GM06990 (cell line): Measurements from ENCODE around the gene PPP1R15A.
"Not testable (repeated sequence)": the region's sequence is repeated elsewhere in the genome, so short reads cannot be mapped to it uniquely, and the experiment has no call there.

ENCODE experiments used
- DNase-seq: peaks from one replicate; pipeline ENCODE4 v3.0.0-alpha.2; 2011; ENCODE audit not compliant: insufficient read length; ENCODE audit errors: extremely low read depth
- H3K27me3 ChIP-seq: replicated peaks from 2 replicates; pipeline ENCODE4 v1.6.0; 2011; ENCODE audit warnings: low read length; ENCODE audit not compliant: control insufficient read depth, insufficient read depth
- H3K36me3 ChIP-seq: 2 replicates; pipeline ENCODE4 v1.5.1; 2011; ENCODE audit warnings: low read length; ENCODE audit not compliant: control insufficient read depth, insufficient read depth
- H3K4me3 ChIP-seq: replicated peaks from 2 replicates; pipeline ENCODE4 v1.5.1; 2011; ENCODE audit warnings: low read depth, mild to moderate bottlenecking, control low read depth, low read length
- TF ChIP-seq, protein P1 (sequence below): IDR thresholded peaks from 2 replicates; pipeline ENCODE4 v1.5.1; 2011; ENCODE audit warnings: low read length, control low read depth, mild to moderate bottlenecking, inconsistent platforms; ENCODE audit not compliant: insufficient read depth, poor library complexity, severe bottlenecking

The PPP1R15A gene

DNA sequence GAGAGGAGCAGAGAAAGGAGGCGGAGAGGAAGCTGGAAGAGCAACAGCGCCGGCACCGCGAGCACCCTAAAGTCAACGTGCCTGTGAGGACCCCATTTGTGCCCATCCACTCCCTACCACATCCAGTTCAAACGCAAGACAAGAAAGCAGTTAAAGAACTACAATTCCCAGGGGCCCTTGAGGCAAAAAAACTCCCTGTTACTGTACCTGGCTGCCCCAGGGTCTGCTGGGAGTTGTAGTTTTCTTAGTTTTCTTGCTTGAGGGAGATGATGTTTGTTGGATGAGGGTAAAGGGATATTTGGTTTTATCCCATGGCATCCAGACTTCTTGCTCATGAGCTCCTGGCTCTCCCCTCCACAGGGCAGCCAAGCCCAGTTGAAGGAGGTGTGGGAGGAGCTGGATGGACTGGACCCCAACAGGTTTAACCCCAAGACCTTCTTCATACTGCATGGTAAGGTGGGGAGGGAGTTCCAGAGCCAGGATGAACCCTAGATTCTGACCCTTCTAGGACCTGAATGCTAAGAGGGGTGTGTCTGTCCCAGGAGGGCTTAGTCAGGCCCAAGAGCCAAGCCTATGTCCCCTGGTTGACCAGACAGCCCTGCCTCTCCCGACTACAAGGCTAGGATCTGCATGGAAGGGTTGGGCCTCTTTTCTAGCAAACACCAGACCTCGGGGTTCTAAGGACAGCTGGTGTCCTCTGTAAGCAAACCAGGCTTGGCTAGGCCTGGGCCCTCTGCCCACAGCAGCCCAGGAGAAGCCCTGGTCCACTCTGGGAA is 41.1 kb downstream of the PPP1R15A start:
- TF ChIP-seq, protein P1, sequence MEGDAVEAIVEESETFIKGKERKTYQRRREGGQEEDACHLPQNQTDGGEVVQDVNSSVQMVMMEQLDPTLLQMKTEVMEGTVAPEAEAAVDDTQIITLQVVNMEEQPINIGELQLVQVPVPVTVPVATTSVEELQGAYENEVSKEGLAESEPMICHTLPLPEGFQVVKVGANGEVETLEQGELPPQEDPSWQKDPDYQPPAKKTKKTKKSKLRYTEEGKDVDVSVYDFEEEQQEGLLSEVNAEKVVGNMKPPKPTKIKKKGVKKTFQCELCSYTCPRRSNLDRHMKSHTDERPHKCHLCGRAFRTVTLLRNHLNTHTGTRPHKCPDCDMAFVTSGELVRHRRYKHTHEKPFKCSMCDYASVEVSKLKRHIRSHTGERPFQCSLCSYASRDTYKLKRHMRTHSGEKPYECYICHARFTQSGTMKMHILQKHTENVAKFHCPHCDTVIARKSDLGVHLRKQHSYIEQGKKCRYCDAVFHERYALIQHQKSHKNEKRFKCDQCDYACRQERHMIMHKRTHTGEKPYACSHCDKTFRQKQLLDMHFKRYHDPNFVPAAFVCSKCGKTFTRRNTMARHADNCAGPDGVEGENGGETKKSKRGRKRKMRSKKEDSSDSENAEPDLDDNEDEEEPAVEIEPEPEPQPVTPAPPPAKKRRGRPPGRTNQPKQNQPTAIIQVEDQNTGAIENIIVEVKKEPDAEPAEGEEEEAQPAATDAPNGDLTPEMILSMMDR: no peak
- no peak overlapping the region for H3K4me3 ChIP-seq
- DNase-seq: no peak
- H3K36me3 ChIP-seq: peaks cover 28% of the 10 kb centered on the region
- no peaks in the 10 kb centered on the region for H3K27me3 ChIP-seq

DNA sequence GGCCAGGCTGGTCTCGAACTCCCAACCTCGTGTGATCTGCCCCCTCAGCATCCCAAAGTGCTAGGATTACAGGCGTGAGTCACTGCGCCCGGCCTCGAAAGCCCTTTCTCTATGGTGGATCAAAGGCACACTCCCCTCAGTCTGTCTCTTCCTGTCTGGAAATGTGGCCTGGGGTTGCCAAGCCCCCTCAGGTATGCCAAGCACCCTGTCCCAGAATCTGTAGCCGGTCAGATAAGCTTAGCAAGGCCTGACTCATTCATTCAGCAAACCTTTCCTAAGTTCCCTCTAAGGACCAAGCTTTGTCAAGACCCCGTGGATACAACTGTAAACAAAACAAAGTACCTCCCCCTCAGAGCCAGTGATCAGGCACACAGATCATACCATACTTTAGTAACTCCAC is 42.0 kb downstream of the PPP1R15A start:
- no peak for DNase-seq
- TF ChIP-seq, protein P1: no peak
- H3K27me3 ChIP-seq: no peaks in the 10 kb centered on the region
- no peak overlapping the region for H3K4me3 ChIP-seq
- peaks cover 32% of the 10 kb centered on the region for H3K36me3 ChIP-seq

- H3K27me3 ChIP-seq: no peaks in the 10 kb centered on the region
- DNase-seq: no peak
- peaks cover 33% of the 10 kb centered on the region for H3K36me3 ChIP-seq
- H3K4me3 ChIP-seq: no peak overlapping the region
- TF ChIP-seq, protein P1: no peak
Measured at GRCh38 chr19:48915757-48916156, 43.5 kb downstream of the PPP1R15A start.

DNA sequence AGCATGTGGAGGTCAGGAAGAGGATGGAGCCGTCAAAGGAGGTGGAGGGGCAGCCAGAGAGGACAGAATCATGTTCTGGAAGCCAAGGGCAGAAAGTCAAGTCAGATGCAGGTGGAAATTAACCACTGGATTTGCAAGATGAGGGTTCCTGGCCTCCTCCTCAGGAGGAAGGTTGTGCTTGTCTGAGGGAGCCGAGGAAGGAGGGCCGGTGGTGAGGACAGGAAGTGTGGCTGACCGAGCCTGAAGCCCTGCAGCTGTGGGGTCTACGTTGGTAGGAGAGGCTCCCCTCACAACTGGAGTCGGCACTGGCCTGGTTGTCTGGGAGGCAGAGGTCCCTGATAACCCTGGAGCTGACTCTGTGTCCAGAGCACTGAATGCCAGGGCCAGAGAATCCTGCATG is 45.9 kb downstream of the PPP1R15A start:
- no peak for DNase-seq
- Histone ChIP-seq H3K4me3 (no peak overlapping the region), H3K27me3 (no peaks in the 10 kb centered on the region), H3K36me3 (peaks cover 42% of the 10 kb centered on the region)
- TF ChIP-seq, protein P1: no peak

DNA sequence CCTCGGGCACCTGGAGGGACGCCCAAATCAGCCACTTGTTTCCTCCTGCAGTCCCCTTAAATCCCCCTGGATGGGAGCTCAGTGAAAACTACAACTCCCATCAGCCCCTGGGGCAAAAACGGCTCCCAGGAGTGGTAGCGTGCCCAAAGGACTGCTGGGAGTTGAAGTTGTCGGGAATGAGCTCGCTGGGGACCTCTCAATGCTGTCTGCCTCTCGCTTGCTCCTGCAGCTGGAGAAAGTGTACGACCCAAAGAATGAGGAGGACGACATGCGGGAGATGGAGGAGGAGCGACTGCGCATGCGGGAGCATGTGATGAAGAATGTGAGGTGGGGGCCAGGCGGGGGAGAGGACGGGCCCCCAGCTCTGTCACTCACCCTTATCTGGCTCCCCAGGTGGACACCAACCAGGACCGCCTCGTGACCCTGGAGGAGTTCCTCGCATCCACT is 46.6 kb downstream of the PPP1R15A start:
- TF ChIP-seq, protein P1: no peak
- no peaks in the 10 kb centered on the region for H3K27me3 ChIP-seq
- DNase-seq: no peak
- no peak overlapping the region for H3K4me3 ChIP-seq
- peaks cover 36% of the 10 kb centered on the region for H3K36me3 ChIP-seq

DNA sequence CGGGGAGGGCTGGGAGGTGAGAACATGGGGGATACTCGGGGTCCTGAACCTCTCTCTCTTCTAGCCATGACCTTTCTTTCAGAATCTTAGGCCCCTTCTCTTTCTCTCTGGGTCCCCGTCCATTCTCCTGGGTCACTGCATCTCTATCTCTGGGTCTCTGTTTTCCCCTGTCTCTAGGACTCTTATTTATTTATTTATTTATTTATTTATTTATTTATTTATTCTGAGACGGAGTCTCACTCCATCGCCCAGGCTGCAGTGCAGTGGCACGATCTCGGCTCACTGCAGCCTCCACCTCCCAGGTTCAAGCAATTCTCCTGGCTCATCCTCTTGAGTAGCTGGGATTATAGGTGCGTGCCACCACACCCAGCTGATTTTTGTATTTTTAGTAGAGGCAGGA is 47.0 kb downstream of the PPP1R15A start:
- DNase-seq, H3K27me3 ChIP-seq, H3K4me3 ChIP-seq: not testable (repeated sequence)
- H3K36me3 ChIP-seq: peaks cover 34% of the 10 kb centered on the region
